Stimulated activated CD4-positive, alpha-beta T cell treated with anti-CD3 and anti-CD28 coated beads, Interleukin-1b, Interleukin-23, amount 100 ng/mL, for 4 hours (primary cell): ENCODE measurements around the gene PRPS1.
"Not testable (repeated sequence)": the region's sequence is repeated elsewhere in the genome, so short reads cannot be mapped to it uniquely, and the experiment has no call there.

ENCODE experiments used
- DNase-seq, 2 donors: peaks; one replicate each; pipeline ENCODE4 v3.0.0-alpha.2; 2020; ENCODE audit warnings: low read depth in 2 of 2

Gene PRPS1

DNA sequence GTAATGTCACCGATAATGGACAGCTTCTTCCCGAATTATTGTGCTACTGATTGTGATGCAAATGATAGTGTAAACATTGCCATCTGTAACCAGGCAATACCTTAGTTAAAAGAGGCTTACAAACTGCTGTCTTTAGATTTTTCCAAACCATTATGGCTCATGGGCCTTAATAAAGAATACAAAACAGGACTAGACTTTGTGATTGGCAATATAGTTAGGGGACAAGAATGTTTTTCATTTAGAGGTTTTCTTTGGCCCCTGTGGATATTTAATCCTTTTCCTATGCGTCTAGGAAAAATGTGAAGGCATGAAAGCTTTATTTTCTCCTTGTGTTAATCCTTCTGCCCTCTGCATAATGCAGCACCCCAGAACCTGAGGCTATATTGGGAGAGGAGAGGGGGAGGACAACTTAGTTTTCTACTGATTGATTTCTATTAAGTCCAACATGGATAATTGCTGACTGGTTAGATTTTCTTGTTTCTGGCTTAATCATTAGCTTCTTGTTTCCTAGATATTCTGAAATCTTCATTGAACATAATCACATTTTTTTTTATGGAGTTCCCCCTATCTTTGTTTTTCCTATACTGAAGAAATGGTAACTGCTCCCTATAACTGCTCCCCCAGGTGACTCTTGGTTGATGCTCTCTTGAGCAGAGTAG lies 1.9 kb downstream of the PRPS1 start:
- no peak for DNase-seq

DNA sequence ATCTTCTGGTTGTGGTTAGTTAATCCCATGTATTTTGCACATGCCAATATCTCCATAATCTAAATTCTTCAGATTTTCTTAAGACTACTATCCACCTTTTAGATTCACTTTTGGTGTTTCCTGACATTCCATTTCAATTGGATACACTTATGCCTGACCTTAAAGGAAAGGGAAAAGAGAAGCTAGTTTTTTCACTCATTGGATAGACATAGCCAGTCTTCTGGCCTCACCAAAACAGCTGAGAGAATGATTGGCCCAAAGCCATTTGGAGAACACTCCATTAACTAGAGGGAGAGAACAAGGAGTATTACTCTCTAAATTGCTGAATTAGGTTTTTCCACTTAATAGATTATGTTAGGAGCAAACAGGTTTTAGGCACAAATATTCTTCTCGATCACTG lies 4.0 kb downstream of the PRPS1 start:
- DNase-seq, result no peak

GRCh38 chrX:107646735-107647134 lies 18.4 kb downstream of the PRPS1 start:
- DNase-seq, result no peak

DNA sequence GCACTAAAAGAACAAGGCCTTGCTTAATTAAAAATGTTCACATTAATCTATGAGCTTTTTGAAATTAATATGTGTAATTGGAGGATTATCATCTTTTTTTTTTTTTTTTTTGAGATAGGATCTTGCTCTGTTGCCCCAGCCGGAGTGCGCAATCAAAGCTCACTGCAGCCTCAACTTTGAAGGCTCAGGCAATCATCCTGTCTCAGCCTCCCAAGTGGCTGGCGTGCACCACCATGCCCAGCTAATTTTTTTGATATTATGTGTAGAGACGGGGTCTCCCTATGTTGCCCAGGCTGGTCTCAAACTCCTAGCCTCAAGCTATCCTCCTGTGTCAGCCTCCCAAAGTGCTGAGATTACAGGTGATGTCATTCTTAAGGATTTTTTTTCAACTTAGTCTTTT lies 20.0 kb downstream of the PRPS1 start:
- no peak for DNase-seq

DNA sequence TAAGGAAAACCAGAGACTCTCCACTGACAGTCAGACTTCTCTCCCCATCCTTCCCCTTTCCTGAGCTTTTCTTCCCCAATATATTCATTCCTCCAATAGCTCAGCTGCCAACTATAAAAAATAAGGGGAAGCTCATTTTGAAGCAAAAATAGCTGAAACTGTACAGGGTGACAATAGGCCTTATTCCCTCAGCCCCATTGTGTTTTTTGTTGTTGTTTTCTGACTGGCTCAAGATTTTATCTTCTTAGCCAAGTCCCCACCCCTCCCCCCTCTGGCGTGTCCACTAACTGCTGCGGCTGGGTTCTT lies 26.2 kb downstream of the PRPS1 start:
- DNase-seq, result no peak

DNA sequence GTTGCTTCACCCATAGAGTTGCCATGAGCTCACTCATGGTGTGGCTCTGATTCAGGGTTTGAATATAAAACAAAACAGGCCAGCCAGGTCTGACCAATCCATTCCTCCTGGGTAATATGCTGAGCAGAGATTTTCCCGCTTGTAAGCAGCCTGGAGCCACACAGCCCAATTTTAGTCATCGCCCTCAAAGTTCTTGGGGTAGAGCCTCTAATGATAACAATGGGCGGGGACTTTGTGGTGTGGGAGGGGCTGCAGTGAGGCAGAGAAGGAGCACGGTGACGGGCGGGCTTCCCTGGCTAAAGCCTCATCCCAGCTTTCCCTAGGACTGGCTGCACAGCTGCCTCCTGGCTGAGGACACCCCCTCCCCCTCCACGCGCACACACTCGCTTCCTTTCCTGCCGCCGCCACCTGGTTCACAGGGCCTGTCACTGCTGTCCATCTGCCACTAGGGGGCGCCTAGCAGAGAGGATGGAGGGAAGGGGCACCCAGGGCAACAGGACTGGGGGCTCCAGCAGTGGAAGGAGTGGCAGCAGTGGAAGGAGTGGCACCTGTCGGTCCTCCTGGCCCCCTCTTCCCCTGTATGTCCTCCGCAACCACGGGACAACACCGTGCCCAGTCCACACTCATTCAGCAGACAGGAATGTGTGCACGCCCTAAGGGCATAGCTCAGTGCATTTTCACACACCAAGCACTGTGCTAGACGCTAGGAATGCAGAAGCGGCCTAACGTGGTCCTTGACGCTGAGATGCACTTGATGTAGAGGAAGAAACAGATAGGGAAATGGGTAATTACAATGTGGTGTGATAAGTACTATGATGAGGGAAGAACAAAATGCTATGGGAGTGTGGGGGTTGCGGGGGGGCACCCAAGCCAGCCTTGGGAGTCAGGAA lies 26.8 kb downstream of the PRPS1 start:
- peak; percentile 41 to 53 for DNase-seq

GRCh38 chrX:107656978-107657377 lies 28.7 kb downstream of the PRPS1 start:
- no peak for DNase-seq

DNA sequence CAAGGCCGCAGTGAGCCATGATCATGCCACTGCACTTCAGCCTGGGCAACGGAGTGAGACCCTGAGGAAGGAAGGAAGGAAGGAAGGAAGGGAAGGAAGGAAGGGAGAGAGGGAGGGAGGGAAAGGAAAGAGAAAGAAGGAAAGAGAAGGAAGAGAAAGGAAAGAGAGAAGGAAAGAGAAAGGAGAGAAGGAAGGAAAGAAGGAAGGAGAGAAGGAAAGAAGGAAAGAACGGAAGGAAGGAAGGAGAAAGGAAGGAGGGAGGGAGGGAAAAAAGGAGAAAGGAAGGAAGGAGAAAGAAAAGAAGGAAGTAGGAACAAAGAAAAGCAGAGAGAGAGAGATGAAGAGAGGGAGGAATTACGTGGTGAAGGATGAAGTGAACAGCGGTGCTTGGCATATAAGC lies 30.4 kb downstream of the PRPS1 start:
- DNase-seq, result no peak

DNA sequence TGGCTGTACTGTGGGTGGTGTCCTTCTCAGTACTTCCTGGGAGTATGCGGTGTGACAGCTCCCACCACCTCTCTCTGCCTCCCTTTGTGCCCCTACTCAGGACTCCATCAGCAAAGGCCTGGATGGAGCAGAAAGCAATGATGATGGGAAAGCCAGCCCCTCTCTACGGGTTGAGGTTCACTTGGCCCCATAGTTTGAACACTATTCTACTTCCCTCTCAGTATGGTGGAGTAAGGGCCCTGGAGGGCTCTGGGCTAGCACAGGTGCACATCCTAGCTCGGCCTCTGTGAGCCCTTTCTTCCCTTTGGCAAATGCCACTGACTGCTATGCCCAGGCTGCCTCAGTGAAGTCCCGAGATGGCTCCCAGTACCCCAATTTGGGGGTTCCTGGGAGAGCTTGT lies 31.0 kb downstream of the PRPS1 start:
- no peak for DNase-seq

- no peak for DNase-seq
These were observed 31.5 kb downstream of the PRPS1 start for GRCh38 chrX:107659768-107660167.

DNA sequence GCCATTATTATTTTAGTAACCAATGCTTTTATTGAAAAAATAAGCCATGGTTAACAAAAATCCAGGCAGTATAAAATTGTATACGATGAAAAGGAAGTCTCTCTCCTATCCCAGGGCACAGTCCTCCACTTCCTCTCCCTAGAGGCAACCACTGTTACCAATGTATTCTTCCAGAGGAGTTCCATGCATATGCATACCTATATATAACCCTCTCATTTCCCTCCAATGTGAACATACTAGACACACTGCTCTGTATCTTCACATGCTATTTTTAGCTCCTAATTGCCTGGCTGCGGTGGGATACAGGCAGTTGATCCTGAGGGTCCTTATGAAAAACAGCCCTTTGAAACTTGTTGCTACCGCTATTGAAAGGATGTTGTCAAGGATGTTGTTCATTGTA lies 33.8 kb downstream of the PRPS1 start:
- no peak for DNase-seq

GRCh38 chrX:107662824-107663223 lies 34.5 kb downstream of the PRPS1 start:
- no peak for DNase-seq

DNA sequence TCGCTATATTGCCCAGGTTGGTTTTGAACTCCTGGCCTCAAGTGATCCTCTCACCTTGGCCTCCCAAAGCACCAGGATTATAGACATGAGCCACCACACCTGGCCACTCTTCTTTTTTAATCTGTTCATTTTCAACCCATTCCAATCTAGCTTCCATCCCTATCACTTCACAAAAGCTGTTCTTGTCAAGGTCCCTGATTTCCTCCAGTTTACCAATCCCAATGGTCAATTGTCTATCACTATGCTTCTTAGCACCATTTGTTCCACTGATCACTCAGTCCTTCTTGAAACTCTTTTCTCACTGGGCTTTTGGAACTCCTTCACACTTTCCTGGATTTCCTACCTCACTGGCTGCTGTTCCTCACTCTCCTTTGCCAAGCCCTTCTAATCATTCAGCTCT lies 38.6 kb downstream of the PRPS1 start:
- no peak for DNase-seq

- DNase-seq, result no peak
These were observed 39.1 kb downstream of the PRPS1 start for GRCh38 chrX:107667426-107667825.

GRCh38 chrX:107668710-107669109 lies 40.4 kb downstream of the PRPS1 start:
- DNase-seq, result not testable (repeated sequence)

DNA sequence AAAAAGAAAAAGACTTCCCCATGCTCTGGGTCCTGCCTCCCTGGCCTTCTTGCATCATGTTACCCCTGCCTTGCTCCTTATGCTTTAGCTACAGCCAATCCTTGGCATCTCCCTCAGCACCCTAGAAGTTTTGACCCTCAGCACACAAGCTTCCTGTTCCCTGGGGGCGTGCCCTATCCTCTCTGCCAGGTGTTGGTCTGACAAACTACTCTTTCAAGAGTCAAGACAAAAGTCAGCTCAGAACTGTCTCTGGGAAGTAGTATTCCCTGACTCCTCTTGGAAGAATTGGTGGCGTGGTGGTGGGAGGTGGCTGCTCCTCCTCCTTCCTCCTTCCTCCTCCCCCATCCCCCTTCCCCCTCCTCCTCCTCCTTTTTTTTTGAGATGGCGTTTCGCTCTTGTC lies 41.0 kb downstream of the PRPS1 start:
- DNase-seq, result no peak

- no peak for DNase-seq
These were observed 41.7 kb downstream of the PRPS1 start for GRCh38 chrX:107669885-107670628.

GRCh38 chrX:107671256-107671655 lies 42.9 kb downstream of the PRPS1 start:
- DNase-seq, result not testable (repeated sequence)

DNA sequence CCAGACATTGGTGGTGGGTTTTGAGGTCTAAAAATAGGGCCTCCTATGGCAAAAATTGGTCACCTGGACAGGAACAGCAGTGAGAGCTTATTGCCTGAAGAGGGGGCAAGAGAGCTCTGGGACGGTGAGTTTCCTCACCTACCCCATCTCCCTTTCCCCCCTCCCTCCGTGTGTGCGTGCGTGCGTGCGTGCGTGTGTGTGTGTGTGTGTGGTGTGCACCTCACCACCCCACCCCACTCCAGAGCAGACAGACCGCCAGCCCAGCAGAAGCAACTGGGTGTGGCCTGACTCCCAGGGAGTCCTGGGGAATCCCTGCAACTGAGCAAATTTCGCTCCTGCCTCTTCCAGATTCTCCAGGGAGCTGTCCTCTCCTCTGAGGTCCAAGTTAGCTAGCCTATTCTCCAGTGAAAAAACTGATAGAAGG lies 44.7 kb downstream of the PRPS1 start:
- peak; percentile 40 to 59 for DNase-seq

DNA sequence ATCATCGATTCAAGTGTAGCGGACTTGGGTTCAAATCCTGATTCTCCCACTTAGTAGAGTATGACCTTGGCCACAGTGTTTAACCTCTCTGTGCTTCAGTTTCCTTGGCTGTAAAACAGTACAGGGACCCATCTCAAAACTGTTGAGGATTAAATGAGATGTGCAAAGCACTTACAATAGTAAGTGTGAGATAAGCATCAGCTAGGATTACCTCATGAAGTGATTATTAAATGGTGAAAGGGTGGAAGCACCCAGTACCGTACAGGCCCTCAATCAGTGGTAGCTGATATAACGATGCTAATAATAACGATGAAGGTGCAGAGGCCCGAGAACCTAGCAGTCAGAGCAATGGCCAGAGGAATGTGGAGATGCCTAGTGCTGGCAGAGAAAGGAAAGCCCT lies 45.1 kb downstream of the PRPS1 start:
- no peak for DNase-seq

DNA sequence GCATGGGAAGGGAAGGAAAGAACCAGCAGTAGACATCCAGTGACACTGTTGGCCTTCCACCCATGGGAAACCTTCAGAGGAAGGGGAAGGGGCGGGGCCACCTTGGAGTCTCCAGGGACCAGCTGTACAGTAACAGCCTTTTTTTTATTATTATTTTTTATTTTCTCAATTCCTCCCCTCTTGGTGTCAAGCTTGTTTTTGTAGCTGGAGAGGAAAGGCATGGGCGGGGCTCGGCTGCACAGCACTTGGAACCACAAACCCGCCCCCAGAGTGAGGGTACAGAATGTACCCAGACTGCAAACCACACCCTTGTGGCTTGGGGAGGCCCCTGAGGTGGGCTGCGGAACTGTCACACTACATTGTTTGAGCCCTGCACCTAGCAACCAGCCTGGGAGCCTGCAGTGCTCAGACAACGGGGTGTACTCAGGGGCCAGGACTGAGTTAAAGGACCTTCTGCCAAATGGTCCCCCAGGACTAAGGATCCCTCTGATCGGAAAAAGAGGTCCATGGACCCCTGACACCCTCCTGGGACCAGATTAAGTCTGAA lies 45.7 kb downstream of the PRPS1 start:
- DNase-seq, result peak; percentile 58 to 76
